OCI-LY1 (cell line): ENCODE results near the gene TNFAIP1.

Source experiments
- CTCF ChIP-seq: fragments of 200-600 bp; sonication (generic), shearing (Covaris generic); IDR thresholded peaks from 2 replicates; pipeline ENCODE4 v1.5.1; 2017; ENCODE audit warnings: mild to moderate bottlenecking, antibody characterized with exemption, low read length, moderate library complexity, mixed read lengths
- EZH2 ChIP-seq: fragments of 200-600 bp; sonication (generic), shearing (Covaris generic); IDR thresholded peaks from 2 replicates; pipeline ENCODE4 v1.8.0; 2017; ENCODE audit warnings: borderline replicate concordance, mixed run types, mild to moderate bottlenecking, antibody characterized with exemption, low read length, moderate library complexity, mixed read lengths

GRCh38 chr17:28344435-28344901 is 8.9 kb downstream of the TNFAIP1 start:
- TF ChIP-seq CTCF, result no peak
- TF ChIP-seq EZH2, result no peak
